Stimulated activated naive CD4-positive, alpha-beta T cell (primary cell): ENCODE measurements around the gene SDCCAG8.

Experiments used
- DNase-seq, 6 experiments: peaks; one replicate each; lab custom pipeline; 2025; lab: John Stamatoyannopoulos, UW

The SDCCAG8 gene

GRCh38 chr1:243420016-243420945 is 164.4 kb downstream of the SDCCAG8 start:
- no peak for DNase-seq

GRCh38 chr1:243420946-243421685 is 165.3 kb downstream of the SDCCAG8 start:
- peak in 1 of 6 experiments; percentile 1 for DNase-seq

GRCh38 chr1:243421784-243422183 is 165.9 kb downstream of the SDCCAG8 start:
- DNase-seq = peak in 3 of 6 experiments; percentile 27 to 47 (median 35)

- no peak for DNase-seq
These were observed 166.5 kb downstream of the SDCCAG8 start for GRCh38 chr1:243422362-243422761.

GRCh38 chr1:243428084-243428483 is 172.2 kb downstream of the SDCCAG8 start:
- DNase-seq = no peak

- no peak for DNase-seq
These were observed 172.9 kb downstream of the SDCCAG8 start for GRCh38 chr1:243428617-243429342.

GRCh38 chr1:243431591-243431990 is 175.8 kb downstream of the SDCCAG8 start:
- no peak for DNase-seq

- DNase-seq = no peak
These were observed 176.3 kb downstream of the SDCCAG8 start for GRCh38 chr1:243432136-243432535.

- no peak for DNase-seq
These were observed 178.0 kb downstream of the SDCCAG8 start for GRCh38 chr1:243433737-243434370.

- no peak for DNase-seq
These were observed 178.8 kb downstream of the SDCCAG8 start for GRCh38 chr1:243434594-243434993.

- no peak for DNase-seq
These were observed 180.0 kb downstream of the SDCCAG8 start for GRCh38 chr1:243435836-243436235.

GRCh38 chr1:243438146-243438545 is 182.3 kb downstream of the SDCCAG8 start:
- no peak for DNase-seq

- DNase-seq = no peak
These were observed 183.0 kb downstream of the SDCCAG8 start for GRCh38 chr1:243438815-243439214.

- DNase-seq = no peak
These were observed 184.6 kb downstream of the SDCCAG8 start for GRCh38 chr1:243440406-243440805.

- DNase-seq = no peak
These were observed 185.8 kb downstream of the SDCCAG8 start for GRCh38 chr1:243441601-243442000.

GRCh38 chr1:243443557-243443956 is 187.7 kb downstream of the SDCCAG8 start:
- DNase-seq = no peak

- DNase-seq = no peak
These were observed 191.5 kb downstream of the SDCCAG8 start for GRCh38 chr1:243447347-243447746.

- no peak for DNase-seq
These were observed 192.0 kb downstream of the SDCCAG8 start for GRCh38 chr1:243447844-243448243.

- no peak for DNase-seq
These were observed 193.5 kb downstream of the SDCCAG8 start for GRCh38 chr1:243449373-243449772.

- no peak for DNase-seq
These were observed 196.3 kb downstream of the SDCCAG8 start for GRCh38 chr1:243452092-243452491.

- DNase-seq = no peak
These were observed 198.6 kb downstream of the SDCCAG8 start for GRCh38 chr1:243454328-243454997.
